K562 (cell line): Measurements from ENCODE around the gene LAPTM4A. TPM values are rescaled to one million over a fixed set of nuclear protein-coding genes. Genes with fewer than 3 reads are reported as not detected.

Experiments used
- LCOR ChIP-seq: sonication (generic); formaldehyde crosslinking; IDR thresholded peaks from 2 replicates; pipeline ENCODE4 v1.8.0; 2022; ENCODE audit warnings: mild to moderate bottlenecking, missing genetic modification reagents
- MYNN ChIP-seq, 2 experiments: sonication (generic); formaldehyde crosslinking in 1 of 2; IDR thresholded peaks; 2 replicates each; pipeline versions ENCODE4 v1.5.0 to v1.6.1; 2016 to 2020; ENCODE audit warnings: antibody characterized with exemption in 1 of 2, missing genetic modification reagents in 1 of 2
- NONO ChIP-seq, 2 experiments: fragments of 200-400 bp in 1 of 2; fragments of 450-650 bp in 1 of 2; formaldehyde crosslinking in 1 of 2; IDR thresholded peaks; 2 replicates each; pipeline ENCODE4 v1.6.1; 2017; ENCODE audit warnings: low read depth in 2 of 2, mild to moderate bottlenecking in 2 of 2, moderate library complexity in 2 of 2, low read length in 1 of 2
- PHF20 ChIP-seq: fragments of 450-650 bp; IDR thresholded peaks from 2 replicates; pipeline ENCODE4 v1.6.1; 2018; ENCODE audit not compliant: partially characterized antibody
- POLR2A ChIP-seq: fragments of 450-650 bp; conservative IDR thresholded peaks from 2 replicates; pipeline ENCODE4 v1.6.1; 2016
- YY1 ChIP-seq, 3 experiments: IDR thresholded peaks; 2 replicates each; pipeline ENCODE4 v1.6.1; 2011; ENCODE audit warnings: low read length in 2 of 3, mild to moderate bottlenecking in 2 of 3, moderate library complexity in 2 of 3, borderline replicate concordance in 1 of 3, control low read depth in 1 of 3, low read depth in 1 of 3; ENCODE audit not compliant: insufficient read depth in 3 of 3, insufficient replicate concordance in 2 of 3, control insufficient read depth in 1 of 3, insufficient read length in 1 of 3; ENCODE audit errors: extremely low read depth in 1 of 3
- ZEB2 ChIP-seq: fragments of 450-650 bp; IDR thresholded peaks from 2 replicates; pipeline ENCODE4 v1.6.1; 2016
- ZNF217 ChIP-seq: sonication (generic); formaldehyde crosslinking; IDR thresholded peaks from 2 replicates; pipeline ENCODE4 v1.8.0; 2022; ENCODE audit warnings: mild to moderate bottlenecking, missing genetic modification reagents
- ZNF253 ChIP-seq: fragments of 250-450 bp; sonication (Bioruptor Pico); conservative IDR thresholded peaks from 2 replicates; pipeline ENCODE4 v1.6.1; 2021; ENCODE audit warnings: mild to moderate bottlenecking
- ZNF431 ChIP-seq: sonication (generic); formaldehyde crosslinking; IDR thresholded peaks from 2 replicates; pipeline ENCODE4 v1.8.0; 2022; ENCODE audit warnings: mild to moderate bottlenecking, missing genetic modification reagents
- ZNF583 ChIP-seq: fragments of 250-450 bp; sonication (Bioruptor Pico); IDR thresholded peaks from 2 replicates; pipeline ENCODE4 v1.4.0; 2020
- polyA plus RNA-seq, 8 experiments: library from polyadenylated mRNA; depleted of rRNA in 4 of 8; stranded (reverse) in 5 of 8; unstranded in 3 of 8; fragments of >200 nt; fragmentation: Nextera tagmentation in 2 of 8; fragmentation: Illumina TruSeq in 1 of 8; extraction: Ambion mirVana in 2 of 8; extraction: Trizol in 1 of 8; gene quantifications; 2 replicates each; pipeline versions ENCODE4 v1.2.1 to v1.2.3, GENCODE V29; 2011 to 2014; ENCODE audit warnings: inconsistent platforms in 1 of 8, missing spikeins in 1 of 8
- total RNA-seq, 7 experiments: library from RNA; depleted of rRNA in 6 of 7; stranded (reverse); fragments of >200 nt in 6 of 7; fragmentation: Illumina TruSeq in 2 of 7; extraction: Trizol in 2 of 7; gene quantifications; 2 replicates each; pipeline versions ENCODE4 v1.2.1 to v1.2.3, GENCODE V29; 2011 to 2021; ENCODE audit warnings: low replicate concordance in 1 of 7
- TF ChIP-seq, protein P1 (sequence below): fragments of 450-650 bp; formaldehyde crosslinking; IDR thresholded peaks from 2 replicates; pipeline ENCODE4 v1.4.0; 2020; ENCODE audit warnings: mild to moderate bottlenecking, mixed read lengths
- TF ChIP-seq, protein P2 (sequence below): fragments of 250-450 bp; sonication (Bioruptor Pico); IDR thresholded peaks from 2 replicates; pipeline ENCODE4 v1.8.0; 2021; ENCODE audit warnings: moderate library complexity, mild to moderate bottlenecking, inconsistent platforms
- TF ChIP-seq, protein P3 (sequence below): IDR thresholded peaks from 2 replicates; pipeline ENCODE4 v1.6.1; 2014; ENCODE audit warnings: antibody characterized with exemption
- TF ChIP-seq, protein P4 (sequence below): fragments of 450-650 bp; IDR thresholded peaks from 2 replicates; pipeline ENCODE4 v1.6.1; 2016; ENCODE audit warnings: antibody characterized with exemption

The LAPTM4A gene
- total and polyA plus RNA-seq, 9 of the 15 experiments (the other 6 are each of a cell fraction or from before 2014, with no cell fraction given): 13.4 to 157 (median 50.1) TPM

- TF ChIP-seq, protein P1, sequence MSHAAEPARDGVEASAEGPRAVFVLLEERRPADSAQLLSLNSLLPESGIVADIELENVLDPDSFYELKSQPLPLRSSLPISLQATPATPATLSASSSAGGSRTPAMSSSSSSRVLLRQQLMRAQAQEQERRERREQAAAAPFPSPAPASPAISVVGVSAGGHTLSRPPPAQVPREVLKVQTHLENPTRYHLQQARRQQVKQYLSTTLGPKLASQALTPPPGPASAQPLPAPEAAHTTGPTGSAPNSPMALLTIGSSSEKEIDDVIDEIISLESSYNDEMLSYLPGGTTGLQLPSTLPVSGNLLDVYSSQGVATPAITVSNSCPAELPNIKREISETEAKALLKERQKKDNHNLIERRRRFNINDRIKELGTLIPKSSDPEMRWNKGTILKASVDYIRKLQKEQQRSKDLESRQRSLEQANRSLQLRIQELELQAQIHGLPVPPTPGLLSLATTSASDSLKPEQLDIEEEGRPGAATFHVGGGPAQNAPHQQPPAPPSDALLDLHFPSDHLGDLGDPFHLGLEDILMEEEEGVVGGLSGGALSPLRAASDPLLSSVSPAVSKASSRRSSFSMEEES: no peak
- no peak for TF ChIP-seq ZNF253 (CRISPR knock-in tag)
- 0 out of 2 replicates have a peak, but pooled peaks have one; percentile 14 for TF ChIP-seq LCOR
- TF ChIP-seq POLR2A: peak; percentile 45; the same call in 1 of the 2 replicates
- peak in 2 of 3 experiments; percentile 13 to 41 for TF ChIP-seq YY1 (IDR thresholded peaks at IDR 0.05; ENCODE audit: borderline replicate concordance in 1 of 3, control insufficient read depth in 1 of 3, extremely low read depth in 1 of 3, insufficient read depth in 3 of 3, insufficient read length in 1 of 3, insufficient replicate concordance in 2 of 3, low read depth in 1 of 3, low read length in 2 of 3)
- no peak for TF ChIP-seq MYNN (IDR thresholded peaks at IDR 0.05)
- no peak for TF ChIP-seq MYNN (CRISPR knock-in tag; IDR thresholded peaks at IDR 0.05)
- TF ChIP-seq, protein P2, sequence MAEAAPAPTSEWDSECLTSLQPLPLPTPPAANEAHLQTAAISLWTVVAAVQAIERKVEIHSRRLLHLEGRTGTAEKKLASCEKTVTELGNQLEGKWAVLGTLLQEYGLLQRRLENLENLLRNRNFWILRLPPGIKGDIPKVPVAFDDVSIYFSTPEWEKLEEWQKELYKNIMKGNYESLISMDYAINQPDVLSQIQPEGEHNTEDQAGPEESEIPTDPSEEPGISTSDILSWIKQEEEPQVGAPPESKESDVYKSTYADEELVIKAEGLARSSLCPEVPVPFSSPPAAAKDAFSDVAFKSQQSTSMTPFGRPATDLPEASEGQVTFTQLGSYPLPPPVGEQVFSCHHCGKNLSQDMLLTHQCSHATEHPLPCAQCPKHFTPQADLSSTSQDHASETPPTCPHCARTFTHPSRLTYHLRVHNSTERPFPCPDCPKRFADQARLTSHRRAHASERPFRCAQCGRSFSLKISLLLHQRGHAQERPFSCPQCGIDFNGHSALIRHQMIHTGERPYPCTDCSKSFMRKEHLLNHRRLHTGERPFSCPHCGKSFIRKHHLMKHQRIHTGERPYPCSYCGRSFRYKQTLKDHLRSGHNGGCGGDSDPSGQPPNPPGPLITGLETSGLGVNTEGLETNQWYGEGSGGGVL (CRISPR knock-in tag): no peak
- TF ChIP-seq ZNF583 (CRISPR knock-in tag): no peak
- TF ChIP-seq ZNF431 (CRISPR knock-in tag): no peak
- no peak for TF ChIP-seq ZNF217 (CRISPR knock-in tag)
- no peak for TF ChIP-seq PHF20
- TF ChIP-seq, protein P3, sequence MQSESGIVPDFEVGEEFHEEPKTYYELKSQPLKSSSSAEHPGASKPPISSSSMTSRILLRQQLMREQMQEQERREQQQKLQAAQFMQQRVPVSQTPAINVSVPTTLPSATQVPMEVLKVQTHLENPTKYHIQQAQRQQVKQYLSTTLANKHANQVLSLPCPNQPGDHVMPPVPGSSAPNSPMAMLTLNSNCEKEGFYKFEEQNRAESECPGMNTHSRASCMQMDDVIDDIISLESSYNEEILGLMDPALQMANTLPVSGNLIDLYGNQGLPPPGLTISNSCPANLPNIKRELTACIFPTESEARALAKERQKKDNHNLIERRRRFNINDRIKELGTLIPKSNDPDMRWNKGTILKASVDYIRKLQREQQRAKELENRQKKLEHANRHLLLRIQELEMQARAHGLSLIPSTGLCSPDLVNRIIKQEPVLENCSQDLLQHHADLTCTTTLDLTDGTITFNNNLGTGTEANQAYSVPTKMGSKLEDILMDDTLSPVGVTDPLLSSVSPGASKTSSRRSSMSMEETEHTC: no peak
- TF ChIP-seq, protein P4, sequence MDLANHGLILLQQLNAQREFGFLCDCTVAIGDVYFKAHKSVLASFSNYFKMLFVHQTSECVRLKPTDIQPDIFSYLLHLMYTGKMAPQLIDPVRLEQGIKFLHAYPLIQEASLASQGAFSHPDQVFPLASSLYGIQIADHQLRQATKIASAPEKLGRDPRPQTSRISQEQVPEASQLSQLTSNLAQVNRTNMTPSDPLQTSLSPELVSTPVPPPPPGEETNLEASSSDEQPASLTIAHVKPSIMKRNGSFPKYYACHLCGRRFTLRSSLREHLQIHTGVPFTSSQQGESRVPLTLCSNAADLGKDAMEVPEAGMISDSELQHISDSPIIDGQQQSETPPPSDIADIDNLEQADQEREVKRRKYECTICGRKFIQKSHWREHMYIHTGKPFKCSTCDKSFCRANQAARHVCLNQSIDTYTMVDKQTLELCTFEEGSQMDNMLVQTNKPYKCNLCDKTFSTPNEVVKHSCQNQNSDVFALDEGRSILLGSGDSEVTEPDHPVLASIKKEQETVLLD: peak; percentile 30; the same call in 1 of the 2 replicates
- no peak for TF ChIP-seq NONO (IDR thresholded peaks at IDR 0.05; ENCODE audit: low read depth in 2 of 2, low read length in 1 of 2)
- TF ChIP-seq ZEB2: no peak
These were observed 61.6 kb downstream of the LAPTM4A start, which contains the start of gene WDR35 (continued) for GRCh38 chr2:19989667-19990415.
